Kidney epithelial cell (primary cell): ENCODE measurements around the gene SCAMP1. TPM values are rescaled to one million over a fixed set of nuclear protein-coding genes. Genes with fewer than 3 reads are reported as not detected.

Experiments
- DNase-seq: peaks from one replicate; pipeline ENCODE4 v3.0.0-alpha.2; 2010; ENCODE audit warnings: low read depth
- H3K27me3 ChIP-seq: 2 replicates; pipeline ENCODE4 v1.6.0; 2011; ENCODE audit warnings: low read length; ENCODE audit not compliant: control insufficient read depth, insufficient read depth
- H3K36me3 ChIP-seq: 2 replicates; pipeline ENCODE4 v1.5.1; 2011; ENCODE audit warnings: low read length; ENCODE audit not compliant: control insufficient read depth, insufficient read depth
- H3K4me3 ChIP-seq: 2 replicates; pipeline ENCODE4 v1.5.1; 2011; ENCODE audit warnings: low read depth, mild to moderate bottlenecking, control low read depth, low read length
- CTCF ChIP-seq: IDR thresholded peaks from 2 replicates; pipeline ENCODE4 v1.5.1; 2011; ENCODE audit warnings: mild to moderate bottlenecking, moderate library complexity, low read length, control low read depth, inconsistent platforms; ENCODE audit not compliant: insufficient read depth, poor library complexity, severe bottlenecking
- total RNA-seq: library from RNA; depleted of rRNA; stranded (reverse); fragments of >200 nt; gene quantifications from 2 replicates; pipeline ENCODE4 v1.2.3, GENCODE V29; 2015

Gene SCAMP1
- total RNA-seq, 1 donor from 2014 or later = 43.0 TPM

- TF ChIP-seq CTCF = no peak
- DNase-seq = peak; percentile 73
- no peaks in the 10 kb centered on the region for H3K27me3 ChIP-seq
- no peaks in the 10 kb centered on the region for H3K36me3 ChIP-seq
- H3K4me3 ChIP-seq = no peak overlapping the region
These were observed 158.2 kb downstream of the SCAMP1 start for GRCh38 chr5:78518365-78519197.

DNA sequence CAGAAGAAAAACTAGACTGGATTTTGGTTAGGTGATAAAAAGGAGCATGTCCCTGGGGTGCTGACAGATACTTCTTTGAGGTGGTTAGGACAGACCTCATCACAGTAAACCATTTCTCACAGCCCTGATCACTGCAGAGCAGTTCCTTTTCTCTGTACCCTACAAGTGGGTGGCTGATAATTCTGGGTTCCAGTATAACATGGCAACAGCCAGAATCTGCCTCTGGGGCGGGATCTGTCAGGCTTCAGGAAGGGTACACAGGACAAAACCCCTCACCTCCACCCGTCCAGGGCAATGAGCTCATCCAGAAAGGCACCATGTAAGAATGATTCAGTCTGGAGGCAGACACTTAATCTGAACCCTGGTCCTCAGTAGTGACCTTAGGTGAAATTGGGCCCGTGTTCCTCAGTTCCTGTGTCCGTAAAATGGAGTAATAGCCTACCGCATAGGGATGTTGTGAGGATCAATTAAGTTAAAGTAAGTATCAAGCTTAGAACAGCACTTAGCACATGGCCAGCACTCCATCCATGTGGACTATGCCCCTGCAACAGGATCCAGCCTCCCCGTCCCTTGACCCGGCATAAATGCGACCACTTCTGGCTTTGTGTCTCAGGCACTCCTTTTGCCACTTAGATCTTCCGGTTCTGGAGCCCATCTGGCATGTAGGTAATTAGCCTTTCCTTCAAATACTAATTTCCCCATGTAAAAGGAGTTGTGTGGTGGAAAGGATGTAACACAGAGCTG lies 159.0 kb downstream of the SCAMP1 start:
- H3K27me3 ChIP-seq = no peaks in the 10 kb centered on the region
- DNase-seq = no peak

GRCh38 chr5:78521455-78521854 lies 161.0 kb downstream of the SCAMP1 start:
- DNase-seq = no peak
- TF ChIP-seq CTCF = no peak
- Histone ChIP-seq H3K4me3 (no peak overlapping the region), H3K27me3 (no peaks in the 10 kb centered on the region), H3K36me3 (no peaks in the 10 kb centered on the region)

More for the DNA sequence above, 159.0 kb downstream of the SCAMP1 start:
- Histone ChIP-seq H3K4me3 (no peak overlapping the region), H3K36me3 (no peaks in the 10 kb centered on the region)
- no peak for TF ChIP-seq CTCF

DNA sequence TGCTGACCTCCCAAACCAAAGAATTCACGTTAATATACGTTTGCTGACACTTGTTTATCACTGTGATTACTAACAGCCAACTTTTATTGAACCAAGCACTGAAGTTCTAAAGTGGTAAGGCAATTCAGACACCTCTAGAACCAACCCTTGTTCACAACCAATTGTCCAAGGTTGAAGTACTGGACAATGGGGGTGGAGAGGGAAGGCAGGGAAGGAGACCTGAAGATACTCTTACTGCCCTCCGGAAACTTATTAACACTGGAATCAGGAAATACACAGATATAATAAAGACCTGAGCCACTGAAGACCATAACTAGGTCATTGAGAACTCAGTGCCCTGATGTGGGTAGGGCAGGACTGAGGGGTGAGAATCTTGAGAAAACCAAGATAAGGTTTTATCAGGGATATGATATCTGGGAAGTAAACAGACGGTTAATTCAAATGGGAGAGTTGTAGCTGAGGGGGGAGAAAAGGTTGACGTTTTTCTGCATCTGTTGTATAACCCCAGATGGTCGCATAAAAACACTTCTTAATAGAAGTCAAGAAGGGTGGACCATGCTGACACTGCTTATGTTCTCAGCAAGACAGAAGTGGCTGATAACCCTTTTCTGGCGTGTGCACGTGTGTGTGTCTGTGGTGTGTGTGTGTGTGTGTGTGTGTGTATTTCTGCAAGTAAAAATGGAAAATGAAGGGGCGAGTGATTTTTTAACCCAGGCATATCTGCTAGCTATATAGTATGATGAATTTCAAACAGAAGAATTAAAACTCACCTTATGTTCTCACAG lies 162.3 kb downstream of the SCAMP1 start:
- DNase-seq = no peak
- Histone ChIP-seq H3K4me3 (no peak overlapping the region), H3K27me3 (no peaks in the 10 kb centered on the region), H3K36me3 (no peaks in the 10 kb centered on the region)
- TF ChIP-seq CTCF = no peak

GRCh38 chr5:78523314-78524193 lies 163.1 kb downstream of the SCAMP1 start:
- no peak for TF ChIP-seq CTCF
- Histone ChIP-seq H3K27me3 (no peaks in the 10 kb centered on the region), H3K36me3 (no peaks in the 10 kb centered on the region)

More at GRCh38 chr5:78523314-78524193, 163.1 kb downstream of the SCAMP1 start:
- H3K4me3 ChIP-seq = no peak overlapping the region
- DNase-seq = no peak
